Hepatocyte (in vitro differentiated cells): ENCODE measurements around the gene RDH5.

Experiments used
- CTCF ChIP-seq: fragments of 200-600 bp; sonication (generic); IDR thresholded peaks from 2 replicates; pipeline ENCODE4 v1.5.1; 2016; ENCODE audit warnings: antibody characterized with exemption, mild to moderate bottlenecking; ENCODE audit not compliant: poor library complexity
- EZH2 ChIP-seq: fragments of 200-600 bp; sonication (generic); IDR thresholded peaks from 2 replicates; pipeline ENCODE4 v1.6.1; 2016; ENCODE audit warnings: antibody characterized with exemption, mild to moderate bottlenecking, borderline replicate concordance
- EZH2phosphoT487 ChIP-seq: fragments of 200-600 bp; sonication (generic); IDR thresholded peaks from one replicate; pipeline ENCODE4 v1.6.1; 2018; ENCODE audit warnings: antibody characterized with exemption, mild to moderate bottlenecking, low read depth, moderate library complexity; ENCODE audit not compliant: unreplicated experiment, severe bottlenecking

- TF ChIP-seq CTCF, result no peak
- no peak for TF ChIP-seq EZH2phosphoT487
- TF ChIP-seq EZH2, result no peak
These were observed 19.8 kb upstream of the RDH5 start for GRCh38 chr12:55700255-55701018.
